ENCODE results near the gene CD3E. TPM values are rescaled to one million over a fixed set of nuclear protein-coding genes. Genes with fewer than 3 reads are reported as not detected.

Gene CD3E
- total and polyA plus RNA-seq, 4 experiments from 2014 or later = 581 to 999 (median 623) TPM

- peak overlapping the region; percentile 64 to 98 (median 90) for H3K27ac Mint-ChIP-seq
- peaks cover 56 to 95% (median 82%) of the 10 kb centered on the region in 4 donors for H3K4me1 Mint-ChIP-seq
- peaks cover 0 to 3% (median 0%) of the 10 kb centered on the region in 8 donors for H3K9me3 Mint-ChIP-seq
- no peaks in the 10 kb centered on the region for H3K27me3 ChIP-seq (ENCODE audit: insufficient read depth, low read length)
- no peak overlapping the region for H3K4me3 ChIP-seq (ENCODE audit: low read length in 2 of 2)
- ChIA-PET POLR2A (ENCODE audit: partially characterized antibody) (interaction anchor here (0.9 to 2.0 kb wide), 7 partner anchors 10 to 573 kb away, joined by 3 to 7 read pairs (median 4); partner anchors contain the start of genes CXCR5, JAML and UBE4A), CTCF (ENCODE audit: partially characterized antibody) (interaction anchor here (0.7 to 6.9 kb wide), 6 partner anchors 9 to 112 kb away, joined by 3 to 43 read pairs (median 4); no protein-coding TSS in a partner anchor)
- peak overlapping the region in 5 of 8 donors; percentile 20 to 74 (median 53) for H3K4me3 Mint-ChIP-seq
- H3K36me3 ChIP-seq (ENCODE audit: insufficient read depth, low read length) = peaks cover 49% of the 10 kb centered on the region
- intact Hi-C loops (cut with micrococcal nuclease) = no loop called here
- no peaks in the 10 kb centered on the region for H3K27me3 Mint-ChIP-seq
- H3K4me1 ChIP-seq (ENCODE audit: insufficient read depth, low read length) = peaks cover 93% of the 10 kb centered on the region
- H3K27ac ChIP-seq (ENCODE audit: low read depth, low read length) = peak overlapping the region; percentile 41
- DNase-seq = no peak
- peaks cover 78 to 89% of the 10 kb centered on the region in 2 donors for H3K36me3 Mint-ChIP-seq
- no peaks in the 10 kb centered on the region for H3K9me3 ChIP-seq (ENCODE audit: control insufficient read depth in 1 of 2, low read length in 2 of 2)
These were observed 6.4 kb downstream of the CD3E start for GRCh38 chr11:118310781-118311485.

DNA sequence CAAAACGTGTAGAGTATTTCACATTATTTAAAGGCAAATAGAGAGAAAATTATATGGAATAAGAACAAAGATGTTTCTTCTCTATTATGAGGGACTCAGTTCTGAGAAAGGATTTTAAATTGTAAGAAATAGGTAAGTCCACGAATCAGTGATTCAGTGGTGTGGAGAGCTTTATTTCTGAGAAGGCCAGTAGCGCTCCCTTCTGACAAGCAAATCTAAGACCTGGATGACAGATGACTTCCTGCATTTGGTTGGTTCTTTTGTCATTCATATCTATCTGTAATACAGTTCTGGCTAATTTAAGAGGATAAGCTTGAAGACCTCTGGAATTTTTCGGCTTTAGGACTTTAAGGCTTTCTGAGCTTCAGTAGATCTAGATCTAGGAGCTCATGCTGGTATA, 7.0 kb downstream of the CD3E start:
- Histone ChIP-seq H3K9me3 (ENCODE audit: control insufficient read depth in 1 of 2, low read length in 2 of 2) (no peaks in the 10 kb centered on the region), H3K36me3 (ENCODE audit: insufficient read depth, low read length) (peaks cover 49% of the 10 kb centered on the region), H3K27ac (ENCODE audit: low read depth, low read length) (peak overlapping the region; percentile 35), H3K4me1 (ENCODE audit: insufficient read depth, low read length) (peaks cover 97% of the 10 kb centered on the region), H3K27me3 (ENCODE audit: insufficient read depth, low read length) (no peaks in the 10 kb centered on the region), H3K4me3 (ENCODE audit: low read length in 2 of 2) (no peak overlapping the region)
- Mint-ChIP-seq H3K27me3 (no peaks in the 10 kb centered on the region), H3K9me3 (peaks cover 0 to 3% (median 0%) of the 10 kb centered on the region in 8 donors), H3K4me3 (peak overlapping the region in 3 of 8 donors; percentile 46 to 74 (median 63)), H3K27ac (peak overlapping the region; percentile 83 to 98 (median 90)), H3K36me3 (peaks cover 75 to 91% of the 10 kb centered on the region in 2 donors), H3K4me1 (peaks cover 59 to 96% (median 85%) of the 10 kb centered on the region in 4 donors)
- intact Hi-C loops (cut with micrococcal nuclease) = no loop called here
- ChIA-PET CTCF (ENCODE audit: partially characterized antibody) (interaction anchor here (0.7 to 6.9 kb wide), 6 partner anchors 10 to 113 kb away, joined by 3 to 43 read pairs (median 4); no protein-coding TSS in a partner anchor), POLR2A (ENCODE audit: partially characterized antibody) (interaction anchor here (0.9 to 2.0 kb wide), 7 partner anchors 10 to 572 kb away, joined by 3 to 7 read pairs (median 4); partner anchors contain the start of genes CXCR5, JAML and UBE4A)
- DNase-seq = peak in 1 of 5 donors; percentile 24

DNA sequence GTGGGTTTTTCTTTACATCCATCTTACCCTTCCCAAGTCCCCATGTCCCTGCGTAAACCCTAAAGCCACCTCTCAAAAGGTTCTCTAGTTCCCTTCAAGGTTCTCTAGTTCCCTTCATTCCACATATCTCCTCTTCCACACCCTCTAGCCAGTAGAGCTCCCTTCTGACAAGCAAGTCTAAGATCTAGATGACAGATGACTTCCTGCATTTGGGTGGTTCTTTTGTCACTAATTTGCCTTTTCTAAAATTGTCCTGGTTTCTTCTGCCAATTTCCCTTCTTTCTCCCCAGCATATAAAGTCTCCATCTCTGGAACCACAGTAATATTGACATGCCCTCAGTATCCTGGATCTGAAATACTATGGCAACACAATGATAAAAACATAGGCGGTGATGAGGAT, 7.8 kb downstream of the CD3E start:
- H3K4me1 ChIP-seq (ENCODE audit: insufficient read depth, low read length) = peaks cover 96% of the 10 kb centered on the region
- H3K9me3 ChIP-seq (ENCODE audit: control insufficient read depth in 1 of 2, low read length in 2 of 2) = no peaks in the 10 kb centered on the region
- peak in 1 of 5 donors; percentile 24 for DNase-seq
- peaks cover 49% of the 10 kb centered on the region for H3K36me3 ChIP-seq (ENCODE audit: insufficient read depth, low read length)
- H3K4me3 Mint-ChIP-seq = peak overlapping the region in 6 of 8 donors; percentile 6 to 74 (median 42)
- no peaks in the 10 kb centered on the region for H3K27me3 ChIP-seq (ENCODE audit: insufficient read depth, low read length)
- peak overlapping the region; percentile 77 to 98 (median 90) for H3K27ac Mint-ChIP-seq
- POLR2A ChIA-PET (ENCODE audit: partially characterized antibody) = interaction anchor here (1.1 to 2.0 kb wide), 2 partner anchors 108 to 114 kb away, joined by 3 to 7 read pairs; no protein-coding TSS in a partner anchor
- peaks cover 0 to 3% (median 0%) of the 10 kb centered on the region in 8 donors for H3K9me3 Mint-ChIP-seq
- H3K27me3 Mint-ChIP-seq = no peaks in the 10 kb centered on the region
- H3K27ac ChIP-seq (ENCODE audit: low read depth, low read length) = peak overlapping the region; percentile 35
- H3K4me1 Mint-ChIP-seq = peaks cover 57 to 96% (median 84%) of the 10 kb centered on the region in 4 donors
- CTCF ChIA-PET (ENCODE audit: partially characterized antibody) = interaction anchor here (0.9 to 6.9 kb wide), 4 partner anchors 9 to 114 kb away, joined by 3 to 43 read pairs (median 6); no protein-coding TSS in a partner anchor
- H3K36me3 Mint-ChIP-seq = peaks cover 69 to 89% of the 10 kb centered on the region in 2 donors
- no peak overlapping the region for H3K4me3 ChIP-seq (ENCODE audit: low read length in 2 of 2)
- intact Hi-C loops (cut with micrococcal nuclease) = no loop called here

GRCh38 chr11:118313242-118313641, 8.7 kb downstream of the CD3E start:
- peak overlapping the region in 6 of 7 donors; percentile 36 to 98 (median 92) for H3K27ac Mint-ChIP-seq
- peak overlapping the region; percentile 30 for H3K27ac ChIP-seq (ENCODE audit: low read depth, low read length)
- POLR2A ChIA-PET (ENCODE audit: partially characterized antibody) = interaction anchor here (0.6 kb wide), 1 partner anchor 557 kb away, joined by 3 read pairs; no protein-coding TSS in a partner anchor

DNA sequence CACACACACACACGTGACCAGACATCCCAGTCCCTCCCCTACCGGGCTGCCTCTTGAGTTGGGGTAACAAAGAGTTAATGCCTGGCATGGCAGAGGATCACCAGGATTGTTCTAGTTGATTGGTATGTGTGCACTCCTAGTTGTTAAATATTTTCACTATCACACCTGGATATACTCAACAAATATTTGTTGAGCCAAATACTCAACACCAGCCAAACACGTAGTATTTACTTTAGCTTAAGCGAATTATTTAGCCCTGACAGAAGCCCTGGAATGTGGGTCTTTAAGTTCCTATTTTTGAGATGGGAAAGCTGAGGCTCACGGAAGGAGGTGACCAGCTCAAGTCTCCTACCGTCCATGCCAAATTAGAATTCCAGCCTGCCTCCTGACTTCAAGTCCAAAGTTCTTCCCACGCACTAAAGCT, 10.5 kb downstream of the CD3E start:
- H3K4me3 Mint-ChIP-seq = peak overlapping the region in 7 of 8 donors; percentile 73 to 85 (median 82)
- intact Hi-C loops (cut with micrococcal nuclease) = no loop called here
- CTCF ChIA-PET (ENCODE audit: partially characterized antibody) = interaction anchor here (0.8 to 1.5 kb wide), 3 partner anchors 15 to 116 kb away, joined by 3 read pairs; no protein-coding TSS in a partner anchor

More at GRCh38 chr11:118313242-118313641, 8.7 kb downstream of the CD3E start:
- peaks cover 46% of the 10 kb centered on the region for H3K36me3 ChIP-seq (ENCODE audit: insufficient read depth, low read length)
- no peak overlapping the region for H3K4me3 Mint-ChIP-seq
- no peaks in the 10 kb centered on the region for H3K9me3 ChIP-seq (ENCODE audit: control insufficient read depth in 1 of 2, low read length in 2 of 2)
- peaks cover 96% of the 10 kb centered on the region for H3K4me1 ChIP-seq (ENCODE audit: insufficient read depth, low read length)
- no peaks in the 10 kb centered on the region for H3K27me3 Mint-ChIP-seq
- peaks cover 0 to 3% (median 0%) of the 10 kb centered on the region in 8 donors for H3K9me3 Mint-ChIP-seq
- H3K4me3 ChIP-seq (ENCODE audit: low read length in 2 of 2) = no peak overlapping the region
- peaks cover 62 to 82% of the 10 kb centered on the region in 2 donors for H3K36me3 Mint-ChIP-seq
- no peaks in the 10 kb centered on the region for H3K27me3 ChIP-seq (ENCODE audit: insufficient read depth, low read length)
- CTCF ChIA-PET (ENCODE audit: partially characterized antibody) = interaction anchor here (6.9 kb wide), 1 partner anchor 17 kb away, joined by 43 read pairs; no protein-coding TSS in a partner anchor
- intact Hi-C loops (cut with micrococcal nuclease) = no loop called here
- peaks cover 58 to 95% (median 82%) of the 10 kb centered on the region in 4 donors for H3K4me1 Mint-ChIP-seq
- DNase-seq = no peak

DNA sequence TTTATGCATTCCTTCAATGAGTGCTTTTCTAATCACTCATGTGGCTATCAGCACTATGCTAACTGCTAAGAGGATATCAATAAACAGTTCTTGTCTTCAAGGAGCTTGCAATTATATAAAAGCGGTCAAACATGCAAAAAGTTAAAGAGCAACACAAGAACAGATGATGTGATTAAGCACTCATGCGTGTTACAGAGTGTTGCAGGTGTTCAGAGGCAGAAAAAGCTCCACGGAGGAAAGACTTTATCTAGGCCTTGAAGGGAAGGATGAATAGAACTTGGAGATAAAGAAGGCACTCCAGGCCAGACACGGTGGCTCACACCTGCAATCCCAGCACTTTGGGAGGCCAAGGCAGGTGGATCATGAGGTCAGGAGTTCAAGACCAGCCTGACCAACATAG, 13.6 kb downstream of the CD3E start:
- Mint-ChIP-seq H3K36me3 (peaks cover 39 to 41% of the 10 kb centered on the region in 2 donors), H3K27ac (peak overlapping the region; percentile 42 to 98 (median 90)), H3K27me3 (no peaks in the 10 kb centered on the region), H3K4me3 (peak overlapping the region in 4 of 8 donors; percentile 37 to 79 (median 58)), H3K9me3 (peaks cover 0 to 1% (median 0%) of the 10 kb centered on the region in 8 donors), H3K4me1 (peaks cover 64 to 94% (median 81%) of the 10 kb centered on the region in 4 donors)
- Histone ChIP-seq H3K27ac (ENCODE audit: low read depth, low read length) (peak overlapping the region; percentile 22), H3K4me3 (ENCODE audit: low read length in 2 of 2) (no peak overlapping the region), H3K36me3 (ENCODE audit: insufficient read depth, low read length) (peaks cover 19% of the 10 kb centered on the region), H3K4me1 (ENCODE audit: insufficient read depth, low read length) (peaks cover 92% of the 10 kb centered on the region), H3K27me3 (ENCODE audit: insufficient read depth, low read length) (no peaks in the 10 kb centered on the region), H3K9me3 (ENCODE audit: control insufficient read depth in 1 of 2, low read length in 2 of 2) (no peaks in the 10 kb centered on the region)
- POLR2A ChIA-PET (ENCODE audit: partially characterized antibody) = no interaction called here
- no peak for DNase-seq
- intact Hi-C loops (cut with micrococcal nuclease) = no loop called here
- CTCF ChIA-PET (ENCODE audit: partially characterized antibody) = interaction anchor here (1.1 kb wide), 2 partner anchors 10 to 119 kb away, joined by 3 to 4 read pairs; no protein-coding TSS in a partner anchor

More for the DNA sequence above, 10.5 kb downstream of the CD3E start:
- peak in 1 of 5 donors; percentile 20 for DNase-seq
- H3K4me1 ChIP-seq (ENCODE audit: insufficient read depth, low read length) = peaks cover 98% of the 10 kb centered on the region
- H3K27ac Mint-ChIP-seq = peak overlapping the region; percentile 90 to 100 (median 94)
- no peaks in the 10 kb centered on the region for H3K27me3 Mint-ChIP-seq
- peaks cover 53 to 65% of the 10 kb centered on the region in 2 donors for H3K36me3 Mint-ChIP-seq
- peak overlapping the region; percentile 50 for H3K27ac ChIP-seq (ENCODE audit: low read depth, low read length)
- peaks cover 40% of the 10 kb centered on the region for H3K36me3 ChIP-seq (ENCODE audit: insufficient read depth, low read length)
- H3K4me3 ChIP-seq (ENCODE audit: low read length in 2 of 2) = no peak overlapping the region
- peaks cover 0 to 4% (median 0%) of the 10 kb centered on the region in 8 donors for H3K9me3 Mint-ChIP-seq
- H3K9me3 ChIP-seq (ENCODE audit: control insufficient read depth in 1 of 2, low read length in 2 of 2) = no peaks in the 10 kb centered on the region
- H3K27me3 ChIP-seq (ENCODE audit: insufficient read depth, low read length) = no peaks in the 10 kb centered on the region
- POLR2A ChIA-PET (ENCODE audit: partially characterized antibody) = interaction anchor here (0.8 to 1.0 kb wide), 3 partner anchors 44 to 113 kb away, joined by 3 to 4 read pairs (median 3); partner anchors contain the start of gene MPZL3
- peaks cover 60 to 96% (median 84%) of the 10 kb centered on the region in 4 donors for H3K4me1 Mint-ChIP-seq
